Hepatocyte (in vitro differentiated cells): ENCODE measurements around the gene TIE1. TPM values are rescaled to one million over a fixed set of nuclear protein-coding genes. Genes with fewer than 3 reads are reported as not detected.

Experiments
- DNase-seq: peaks from one replicate; pipeline ENCODE4 v3.0.0-alpha.2; 2016; ENCODE audit warnings: low spot score
- H2AFZ ChIP-seq: fragments of 200-600 bp; sonication (generic); 2 replicates; pipeline ENCODE4 v1.6.0; 2016; ENCODE audit warnings: antibody characterized with exemption, mild to moderate bottlenecking
- H3K27ac ChIP-seq: fragments of 200-600 bp; sonication (generic); 2 replicates; pipeline ENCODE4 v1.5.1; 2016; ENCODE audit warnings: mild to moderate bottlenecking
- H3K27me3 ChIP-seq: fragments of 200-600 bp; sonication (generic); 2 replicates; pipeline ENCODE4 v1.6.1; 2016
- H3K36me3 ChIP-seq: fragments of 200-600 bp; sonication (generic); replicated peaks from 2 replicates; pipeline ENCODE4 v1.5.1; 2016; ENCODE audit warnings: low read depth; ENCODE audit not compliant: insufficient read depth
- H3K4me1 ChIP-seq: fragments of 200-600 bp; sonication (generic); 2 replicates; pipeline ENCODE4 v1.5.1; 2016; ENCODE audit warnings: mild to moderate bottlenecking, moderate library complexity; ENCODE audit not compliant: insufficient read depth
- H3K4me2 ChIP-seq: fragments of 200-600 bp; sonication (generic); 2 replicates; pipeline ENCODE4 v1.6.0; 2016
- H3K4me3 ChIP-seq: fragments of 200-600 bp; sonication (generic); 2 replicates; pipeline ENCODE4 v1.5.1; 2016; ENCODE audit warnings: mild to moderate bottlenecking
- H3K79me2 ChIP-seq: fragments of 200-600 bp; sonication (generic); 2 replicates; pipeline ENCODE4 v1.6.0; 2017; ENCODE audit warnings: mild to moderate bottlenecking
- H3K9me2 ChIP-seq: fragments of 200-600 bp; sonication (generic); replicated peaks from 2 replicates; pipeline ENCODE4 v1.6.0; 2017; ENCODE audit warnings: mild to moderate bottlenecking; ENCODE audit not compliant: insufficient read depth
- H3K9me3 ChIP-seq: fragments of 200-600 bp; sonication (generic); 2 replicates; pipeline ENCODE4 v1.5.1; 2016; ENCODE audit warnings: low read depth, mild to moderate bottlenecking
- H4K20me1 ChIP-seq: fragments of 200-600 bp; sonication (generic); 2 replicates; pipeline ENCODE4 v1.6.0; 2016; ENCODE audit warnings: mild to moderate bottlenecking; ENCODE audit not compliant: insufficient read depth, poor library complexity, severe bottlenecking
- EZH2 ChIP-seq: fragments of 200-600 bp; sonication (generic); IDR thresholded peaks from 2 replicates; pipeline ENCODE4 v1.6.1; 2016; ENCODE audit warnings: antibody characterized with exemption, mild to moderate bottlenecking, borderline replicate concordance
- EZH2phosphoT487 ChIP-seq: fragments of 200-600 bp; sonication (generic); IDR thresholded peaks from one replicate; pipeline ENCODE4 v1.6.1; 2018; ENCODE audit warnings: antibody characterized with exemption, mild to moderate bottlenecking, low read depth, moderate library complexity; ENCODE audit not compliant: unreplicated experiment, severe bottlenecking
- WGBS: methylation state at CpG from one replicate; pipeline ENCODE4 v1.1.6; 2016; ENCODE audit warnings: low lambda C conversion rate; ENCODE audit errors: missing lambda C conversion rate; 5-methylcytosine and 5-hydroxymethylcytosine counted together
- polyA plus RNA-seq: library from polyadenylated mRNA; unstranded; fragments of >200 nt; fragmentation: Nextera tagmentation; extraction: Ambion mirVana; gene quantifications from 2 replicates; pipeline ENCODE4 v1.2.1, GENCODE V29; 2016
- total RNA-seq: library from RNA; depleted of rRNA; stranded (reverse); fragments of >200 nt; gene quantifications from 2 replicates; pipeline ENCODE4 v1.2.3, GENCODE V29; 2014
- TF ChIP-seq, protein P1 (sequence below): fragments of 200-600 bp; sonication (generic); IDR thresholded peaks from 2 replicates; pipeline ENCODE4 v1.5.1; 2016; ENCODE audit warnings: antibody characterized with exemption, mild to moderate bottlenecking; ENCODE audit not compliant: poor library complexity

TIE1 gene
- total and polyA plus RNA-seq, 2 experiments from 2014 or later = 0.33 to 1.2 TPM

DNA sequence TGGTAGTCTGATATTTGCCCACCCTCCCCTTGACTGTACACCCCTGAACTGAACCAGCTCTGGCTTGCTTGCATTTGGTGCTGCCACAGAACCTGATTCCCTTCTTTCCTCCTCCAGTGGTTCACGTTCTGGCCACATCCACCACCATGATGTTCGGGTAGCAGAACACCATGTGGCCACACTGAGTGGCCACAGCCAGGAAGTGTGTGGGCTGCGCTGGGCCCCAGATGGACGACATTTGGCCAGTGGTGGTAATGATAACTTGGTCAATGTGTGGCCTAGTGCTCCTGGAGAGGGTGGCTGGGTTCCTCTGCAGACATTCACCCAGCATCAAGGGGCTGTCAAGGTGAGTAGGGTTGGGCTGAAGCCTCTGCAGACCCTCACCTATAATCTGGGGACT, 59.8 kb downstream of the TIE1 start:
- Histone ChIP-seq H2AFZ (no peak overlapping the region), H3K4me2 (peak overlapping the region; percentile 89), H4K20me1 (no peaks in the 10 kb centered on the region), H3K27me3 (no peaks in the 10 kb centered on the region), H3K4me1 (no peaks in the 10 kb centered on the region), H3K27ac (no peak overlapping the region), H3K4me3 (no peak overlapping the region), H3K9me3 (no peaks in the 10 kb centered on the region), H3K36me3 (no peaks in the 10 kb centered on the region), H3K79me2 (peaks cover 19% of the 10 kb centered on the region), H3K9me2 (no peaks in the 10 kb centered on the region)
- TF ChIP-seq EZH2 (no peak), EZH2phosphoT487 (no peak)
- TF ChIP-seq, protein P1, sequence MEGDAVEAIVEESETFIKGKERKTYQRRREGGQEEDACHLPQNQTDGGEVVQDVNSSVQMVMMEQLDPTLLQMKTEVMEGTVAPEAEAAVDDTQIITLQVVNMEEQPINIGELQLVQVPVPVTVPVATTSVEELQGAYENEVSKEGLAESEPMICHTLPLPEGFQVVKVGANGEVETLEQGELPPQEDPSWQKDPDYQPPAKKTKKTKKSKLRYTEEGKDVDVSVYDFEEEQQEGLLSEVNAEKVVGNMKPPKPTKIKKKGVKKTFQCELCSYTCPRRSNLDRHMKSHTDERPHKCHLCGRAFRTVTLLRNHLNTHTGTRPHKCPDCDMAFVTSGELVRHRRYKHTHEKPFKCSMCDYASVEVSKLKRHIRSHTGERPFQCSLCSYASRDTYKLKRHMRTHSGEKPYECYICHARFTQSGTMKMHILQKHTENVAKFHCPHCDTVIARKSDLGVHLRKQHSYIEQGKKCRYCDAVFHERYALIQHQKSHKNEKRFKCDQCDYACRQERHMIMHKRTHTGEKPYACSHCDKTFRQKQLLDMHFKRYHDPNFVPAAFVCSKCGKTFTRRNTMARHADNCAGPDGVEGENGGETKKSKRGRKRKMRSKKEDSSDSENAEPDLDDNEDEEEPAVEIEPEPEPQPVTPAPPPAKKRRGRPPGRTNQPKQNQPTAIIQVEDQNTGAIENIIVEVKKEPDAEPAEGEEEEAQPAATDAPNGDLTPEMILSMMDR = no peak
- no peak for DNase-seq
- WGBS = 90% methylated on average over 4 of the region's 4 CpGs

DNA sequence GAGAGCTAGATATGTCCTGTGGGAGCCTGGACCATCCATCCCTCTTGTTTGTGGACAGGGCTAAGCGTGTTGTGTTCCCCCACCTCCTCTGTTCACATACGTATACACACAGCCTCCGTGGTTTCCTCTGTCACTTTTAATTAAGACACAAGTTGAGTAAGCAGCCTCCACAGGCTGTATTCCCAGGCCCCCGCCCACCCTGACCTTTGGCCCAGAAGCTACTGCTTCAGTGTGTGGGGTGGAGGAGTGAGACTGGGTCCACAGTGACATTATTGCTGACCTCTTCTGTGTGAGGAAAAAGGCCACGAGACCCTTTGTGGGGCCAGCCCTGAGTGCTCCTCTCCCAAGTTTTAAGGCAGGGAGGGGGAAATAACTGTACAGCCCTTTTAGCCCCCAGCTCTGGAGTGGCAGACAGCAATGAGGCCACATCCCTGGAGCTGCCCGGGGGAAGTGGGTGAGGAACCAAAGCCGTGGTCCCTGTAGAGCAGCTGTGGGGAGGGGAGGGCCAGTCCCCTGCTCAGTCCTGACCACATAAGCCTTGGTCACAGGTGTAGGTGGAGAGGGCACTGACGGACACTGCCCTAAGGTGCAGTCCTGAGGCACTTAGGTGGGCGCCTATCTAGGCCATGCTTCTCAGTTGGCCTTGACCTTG, 62.6 kb downstream of the TIE1 start:
- no peaks in the 10 kb centered on the region for H3K36me3 ChIP-seq
- H3K4me2 ChIP-seq = no peak overlapping the region
- H2AFZ ChIP-seq = no peak overlapping the region
- H3K27ac ChIP-seq = no peak overlapping the region
- no peak overlapping the region for H3K4me3 ChIP-seq
- H3K9me2 ChIP-seq = no peaks in the 10 kb centered on the region
- no peak for DNase-seq
- H3K9me3 ChIP-seq = no peaks in the 10 kb centered on the region
- H3K79me2 ChIP-seq = peaks cover 36% of the 10 kb centered on the region
- no peaks in the 10 kb centered on the region for H3K27me3 ChIP-seq
- peaks cover 6% of the 10 kb centered on the region for H3K4me1 ChIP-seq
- TF ChIP-seq EZH2phosphoT487 (no peak), EZH2 (no peak)
- TF ChIP-seq, protein P1 = no peak
- WGBS = 74% methylated on average over 9 of the region's 9 CpGs
- H4K20me1 ChIP-seq = peaks cover 3% of the 10 kb centered on the region

DNA sequence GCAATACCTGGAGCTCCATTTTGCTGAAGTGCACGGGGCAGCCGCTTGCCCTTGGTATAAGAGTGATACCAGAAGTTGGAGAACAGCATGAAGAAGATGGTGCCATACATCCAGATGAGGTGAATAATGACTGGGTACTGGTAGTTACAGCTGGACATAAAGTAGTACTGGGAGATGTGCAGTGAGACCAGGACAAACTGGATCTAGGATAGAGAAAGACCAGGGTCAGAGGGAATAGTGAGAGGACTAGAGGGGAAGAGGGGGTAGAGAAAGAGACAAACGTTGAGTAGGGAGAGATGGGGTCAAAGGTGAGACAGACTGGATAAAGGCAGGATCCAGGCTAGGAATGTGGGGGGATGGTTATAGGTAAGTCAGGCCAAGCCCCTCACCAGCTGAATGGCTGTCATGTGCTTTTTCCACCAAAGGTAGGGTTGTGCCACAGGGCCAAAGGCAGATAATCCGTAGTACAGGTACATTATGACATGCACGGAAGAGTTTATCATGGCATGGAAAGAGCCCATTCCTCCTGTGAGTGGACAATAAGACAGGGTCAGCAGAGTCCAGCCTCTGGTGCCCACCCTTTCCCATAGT, 63.2 kb downstream of the TIE1 start:
- no peak for DNase-seq
- no peak overlapping the region for H2AFZ ChIP-seq
- H4K20me1 ChIP-seq = peaks cover 3% of the 10 kb centered on the region
- H3K79me2 ChIP-seq = peaks cover 42% of the 10 kb centered on the region
- H3K4me3 ChIP-seq = no peak overlapping the region
- H3K9me2 ChIP-seq = no peaks in the 10 kb centered on the region
- no peak overlapping the region for H3K27ac ChIP-seq
- H3K9me3 ChIP-seq = no peaks in the 10 kb centered on the region
- TF ChIP-seq EZH2 = no peak
- TF ChIP-seq, protein P1 = no peak
- no peak for TF ChIP-seq EZH2phosphoT487
- H3K27me3 ChIP-seq = no peaks in the 10 kb centered on the region
- no peak overlapping the region for H3K4me2 ChIP-seq
- WGBS = 76% methylated on average over 5 of the region's 5 CpGs
- no peaks in the 10 kb centered on the region for H3K36me3 ChIP-seq
- H3K4me1 ChIP-seq = peaks cover 12% of the 10 kb centered on the region
